OCI-LY1 (cell line): ENCODE measurements around the gene FAXC.

Source experiments
- CTCF ChIP-seq: fragments of 200-600 bp; sonication (generic), shearing (Covaris generic); IDR thresholded peaks from 2 replicates; pipeline ENCODE4 v1.5.1; 2017; ENCODE audit warnings: mild to moderate bottlenecking, antibody characterized with exemption, low read length, moderate library complexity, mixed read lengths
- EZH2 ChIP-seq: fragments of 200-600 bp; sonication (generic), shearing (Covaris generic); IDR thresholded peaks from 2 replicates; pipeline ENCODE4 v1.8.0; 2017; ENCODE audit warnings: borderline replicate concordance, mixed run types, mild to moderate bottlenecking, antibody characterized with exemption, low read length, moderate library complexity, mixed read lengths

DNA sequence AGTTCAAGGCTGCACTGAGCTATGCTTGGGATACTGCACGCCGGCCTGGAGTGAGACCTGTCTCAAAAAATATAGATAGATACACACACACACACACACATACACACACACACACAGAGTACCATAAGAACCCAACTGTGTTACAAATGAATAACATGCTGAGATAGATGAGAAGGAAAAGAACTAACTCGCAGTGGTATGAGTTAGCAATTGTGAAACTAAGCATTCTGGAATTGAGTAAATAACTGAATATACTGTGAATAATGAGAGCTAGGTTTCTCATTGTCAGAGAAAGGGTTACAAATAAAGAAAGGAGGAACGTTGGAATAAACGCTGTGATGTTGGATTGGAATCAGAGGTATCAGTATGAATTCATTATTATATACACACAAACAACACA lies 14.6 kb upstream of the FAXC start:
- TF ChIP-seq CTCF (no peak), EZH2 (no peak)
